ENCODE measurements around the gene EPS15.

The EPS15 gene

GRCh38 chr1:51311826-51312225, 207.2 kb downstream of the EPS15 start:
- no peak for DNase-seq

GRCh38 chr1:51310871-51311613, 208.0 kb downstream of the EPS15 start:
- DNase-seq, result no peak

- no peak for DNase-seq
These were observed 209.8 kb downstream of the EPS15 start for GRCh38 chr1:51309291-51309690.

GRCh38 chr1:51308636-51309035, 210.4 kb downstream of the EPS15 start:
- DNase-seq, result no peak

GRCh38 chr1:51306950-51307349, 212.1 kb downstream of the EPS15 start:
- no peak for DNase-seq

- no peak for DNase-seq
These were observed 213.7 kb downstream of the EPS15 start for GRCh38 chr1:51305371-51305823.

GRCh38 chr1:51304360-51304759, 214.7 kb downstream of the EPS15 start:
- no peak for DNase-seq

All from NCI-H187 (cell line).